ENCODE results near the gene EIF2S1.
"Not testable (repeated sequence)": the region's sequence is repeated elsewhere in the genome, so short reads cannot be mapped to it uniquely, and the experiment has no call there.

EIF2S1 gene

DNA sequence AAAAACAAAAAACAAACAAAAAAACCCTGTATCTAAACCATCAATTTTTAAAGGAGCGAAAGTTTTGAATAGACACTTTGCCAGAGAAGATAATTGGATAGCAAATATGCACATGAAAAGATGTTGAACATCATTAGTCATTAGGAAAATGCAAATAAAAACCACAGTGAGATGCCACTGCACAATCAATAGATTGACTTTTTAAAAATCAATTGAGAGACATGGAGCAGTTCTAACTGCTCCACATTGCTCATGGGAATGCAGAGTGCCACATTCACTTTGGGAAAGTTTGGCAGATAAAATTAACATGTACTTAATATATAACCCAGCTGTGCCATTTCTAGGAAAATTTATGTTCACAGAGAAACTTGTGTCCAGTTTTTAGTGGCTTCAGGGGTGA, 12.7 kb downstream of the EIF2S1 start:
- no peak for DNase-seq

DNA sequence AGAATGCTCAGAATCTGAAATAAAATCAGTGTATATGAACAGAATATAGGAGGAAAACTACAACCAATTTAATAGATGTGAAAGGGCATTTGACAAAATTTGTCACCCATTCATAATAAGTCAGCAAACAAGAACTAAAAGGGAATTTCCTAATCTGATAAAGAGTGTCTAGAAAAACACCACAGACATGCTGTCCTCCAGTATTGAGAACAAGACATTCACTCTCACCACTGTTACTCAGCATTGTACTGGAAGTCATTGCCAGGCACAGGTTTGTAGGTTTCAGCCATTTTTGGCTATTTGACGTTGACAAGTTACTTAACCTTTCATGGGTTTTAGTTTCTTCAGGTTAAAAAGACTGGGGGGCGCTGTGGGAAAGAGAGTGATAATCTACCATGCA, 13.2 kb downstream of the EIF2S1 start:
- DNase-seq = no peak

- DNase-seq = no peak
Measured at GRCh38 chr14:67377916-67378315, 17.8 kb downstream of the EIF2S1 start.

DNA sequence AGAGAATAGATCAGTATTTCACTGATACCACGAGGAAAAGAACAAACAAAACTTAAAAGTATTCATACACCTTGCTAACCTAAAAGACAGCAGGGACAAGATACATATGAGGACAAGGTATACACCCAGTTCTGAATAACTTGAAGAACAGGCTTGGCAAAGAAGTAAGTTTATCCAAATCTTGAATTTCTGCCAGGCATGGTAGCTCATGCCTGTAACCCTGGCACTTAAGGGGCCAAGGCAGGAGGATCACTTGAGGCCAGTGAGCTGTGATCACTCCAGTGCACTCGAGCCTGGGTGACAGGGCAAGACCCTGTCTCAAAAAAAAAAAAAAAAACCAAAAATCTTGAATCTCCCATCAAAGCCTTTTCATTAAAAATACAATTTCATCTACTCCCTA, 25.0 kb downstream of the EIF2S1 start:
- no peak for DNase-seq

GRCh38 chr14:67385618-67386017, 25.5 kb downstream of the EIF2S1 start:
- no peak for DNase-seq

GRCh38 chr14:67387195-67387594, 27.1 kb downstream of the EIF2S1 start:
- no peak for DNase-seq

DNA sequence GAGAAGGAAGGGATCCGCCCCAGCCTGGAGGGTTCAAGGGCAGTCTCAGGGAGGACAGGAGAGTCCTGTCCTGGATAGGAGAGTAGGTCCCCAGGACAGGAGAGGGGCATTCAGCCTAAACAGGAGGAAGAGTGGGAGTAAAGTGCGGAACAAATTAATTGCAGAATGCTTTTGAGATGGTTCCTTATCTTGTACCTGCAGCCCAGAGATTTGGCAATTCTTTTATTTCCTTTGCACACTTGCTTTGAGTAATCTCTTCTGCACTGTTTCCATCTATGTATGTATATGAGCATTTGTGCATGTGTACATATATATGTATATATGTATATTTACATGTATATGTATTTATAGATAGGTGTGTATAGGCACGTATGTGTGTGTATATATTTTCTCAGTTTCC, 29.1 kb downstream of the EIF2S1 start:
- no peak for DNase-seq

- no peak for DNase-seq
Measured at GRCh38 chr14:67389811-67390534, 29.8 kb downstream of the EIF2S1 start.

- no peak for DNase-seq
Measured at GRCh38 chr14:67391268-67391667, 31.1 kb downstream of the EIF2S1 start.

DNA sequence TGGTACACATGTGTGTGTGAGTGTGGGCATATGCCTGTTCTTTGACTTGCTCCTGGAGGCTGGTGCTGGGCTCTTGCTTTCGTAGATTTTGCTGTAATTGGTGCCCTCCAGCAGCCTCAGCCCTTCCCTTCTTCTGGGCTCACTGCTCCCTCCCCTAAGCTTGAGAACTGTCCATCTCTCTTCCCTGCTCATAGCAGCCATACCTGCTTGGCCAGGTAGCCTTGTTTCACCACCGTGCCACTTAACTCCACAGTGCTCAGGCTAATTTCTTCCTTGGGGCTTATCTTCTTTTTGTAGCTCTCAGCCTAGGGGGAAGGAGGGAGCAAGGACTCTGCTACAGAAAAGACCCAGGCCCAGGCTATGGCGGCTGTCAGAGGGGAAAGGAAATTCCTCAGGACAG, 32.0 kb downstream of the EIF2S1 start:
- DNase-seq = no peak

DNA sequence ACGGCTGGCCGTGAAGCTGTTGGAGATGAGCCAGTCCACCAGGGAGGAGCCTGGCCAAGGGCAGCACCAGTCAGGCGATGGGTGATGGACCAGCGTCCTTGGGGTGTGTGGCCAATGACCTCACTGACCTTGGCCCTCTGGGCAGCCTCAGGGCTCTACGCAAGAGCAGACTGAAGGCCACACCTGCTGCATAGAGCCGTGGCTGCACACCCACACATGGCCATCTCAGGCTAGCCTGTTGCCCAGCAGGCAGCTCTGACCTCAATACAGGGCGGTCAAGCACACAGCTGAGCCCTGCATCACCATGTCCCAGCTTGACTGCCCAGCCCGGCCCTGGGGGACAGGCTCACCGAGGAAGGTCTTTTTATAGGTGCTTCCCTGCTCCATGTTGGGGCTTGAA, 32.7 kb downstream of the EIF2S1 start:
- DNase-seq = no peak

- no peak for DNase-seq
Measured at GRCh38 chr14:67393689-67394088, 33.6 kb downstream of the EIF2S1 start.

GRCh38 chr14:67395086-67395875, 35.2 kb downstream of the EIF2S1 start:
- no peak for DNase-seq

- DNase-seq = no peak
Measured at GRCh38 chr14:67395876-67396189, 35.7 kb downstream of the EIF2S1 start.

DNA sequence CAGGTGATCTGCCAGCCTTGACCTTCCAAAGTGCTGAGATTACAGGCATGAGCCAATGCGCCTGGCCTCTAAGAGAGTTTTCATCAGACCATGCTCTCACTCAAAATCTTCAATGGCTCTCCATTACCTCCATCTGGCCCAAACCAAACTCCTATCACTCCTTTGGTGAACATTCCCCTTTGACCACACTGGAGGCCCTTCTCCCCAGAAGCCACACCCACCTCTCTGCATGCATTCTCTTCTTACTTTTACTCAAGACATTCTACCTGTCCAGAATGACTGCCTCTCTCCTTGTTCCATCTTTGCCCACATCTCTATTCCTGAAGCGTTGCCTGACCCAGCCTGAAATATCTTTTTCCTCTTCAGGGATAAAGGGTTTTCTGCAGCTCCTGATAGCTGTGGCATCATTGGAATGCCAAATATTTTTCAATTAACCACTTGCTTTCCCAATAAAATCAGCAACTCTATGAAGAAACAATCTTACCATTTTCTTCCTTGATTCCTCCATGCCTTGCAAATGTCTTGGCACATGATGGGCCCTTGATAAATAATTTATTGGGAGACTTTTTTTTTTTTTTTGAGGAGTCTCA, 36.3 kb downstream of the EIF2S1 start:
- DNase-seq = no peak

- no peak for DNase-seq
Measured at GRCh38 chr14:67397536-67397935, 37.4 kb downstream of the EIF2S1 start.

GRCh38 chr14:67400434-67400833, 40.3 kb downstream of the EIF2S1 start:
- DNase-seq = no peak

- DNase-seq = no peak
Measured at GRCh38 chr14:67405771-67406170, 45.6 kb downstream of the EIF2S1 start.

- not testable (repeated sequence) for DNase-seq
Measured at GRCh38 chr14:67408122-67408801, 48.1 kb downstream of the EIF2S1 start.

DNA sequence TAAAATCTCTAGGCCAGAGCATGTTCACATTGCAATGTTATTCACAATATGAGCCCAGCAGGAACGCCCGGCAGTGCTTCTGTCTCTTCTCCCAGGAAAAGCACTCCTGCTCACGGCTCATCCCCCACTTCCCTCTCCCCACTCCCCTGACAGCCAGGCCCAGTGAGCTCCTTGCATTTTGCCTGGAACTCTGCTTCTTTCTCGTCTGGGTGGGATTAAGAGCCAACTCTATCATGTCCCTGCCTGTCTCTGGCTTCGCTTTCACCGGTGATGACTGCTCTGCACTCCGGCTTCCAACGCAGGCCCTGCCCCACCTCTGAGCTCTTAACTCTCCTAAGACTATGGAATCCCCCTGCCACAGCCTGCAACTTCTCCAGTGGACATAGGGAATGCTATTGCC, 49.3 kb downstream of the EIF2S1 start:
- DNase-seq = no peak

- DNase-seq = no peak
Measured at GRCh38 chr14:67410313-67410712, 50.2 kb downstream of the EIF2S1 start.

GRCh38 chr14:67411370-67411769, 51.2 kb downstream of the EIF2S1 start:
- DNase-seq = no peak

- DNase-seq = peak; percentile 44
Measured at GRCh38 chr14:67411820-67412421, 51.8 kb downstream of the EIF2S1 start, which contains the start of gene PLEK2. Gene PLEK2, minus strand, starts transcription at chr14:67412165. Its CDS starts 106 bp downstream, at chr14:67412059.
